A673 (cell line): ENCODE data around the gene LGR6.

Experiments
- CTCF ChIP-seq: fragments of 300-800, 200-600 bp; sonication (generic); conservative IDR thresholded peaks from 2 replicates; pipeline ENCODE4 v1.5.1; 2017; ENCODE audit warnings: low read depth, mild to moderate bottlenecking, antibody characterized with exemption, low read length, moderate library complexity, mixed read lengths
- EZH2 ChIP-seq: fragments of 200-600 bp; sonication (generic); IDR thresholded peaks from 2 replicates; pipeline ENCODE4 v1.6.1; 2017; ENCODE audit warnings: borderline replicate concordance, low read depth, mild to moderate bottlenecking, mixed read lengths, antibody characterized with exemption, low read length; ENCODE audit not compliant: poor library complexity, severe bottlenecking

- TF ChIP-seq CTCF (no peak), EZH2 (peak; percentile 31)
Observed at GRCh38 chr1:202194328-202194648, 689 bp downstream of the LGR6 start.
